B cell (primary cell): ENCODE data around the gene SH3RF1. TPM values are rescaled to one million over a fixed set of nuclear protein-coding genes. Genes with fewer than 3 reads are reported as not detected.

Experiments
- ATAC-seq: fragments of 200-7000 bp; cut with Tn5 transposase; one replicate; pipeline ENCODE4 v1.10.0; 2021; ENCODE audit warnings: low read depth, mild to moderate bottlenecking, moderate number of reproducible peaks, moderate library complexity
- CTCF ChIA-PET: fragments of 350-600 bp; sonication (Branson Sonifier 250); formaldehyde crosslinking; loops from one replicate; lab custom pipeline; 2021; ENCODE audit warnings: antibody characterized with exemption, inconsistent platforms; lab: Charles Lee
- POLR2A ChIA-PET: fragments of 350-600 bp; sonication (Branson Sonifier 250); formaldehyde crosslinking; loops from one replicate; lab custom pipeline; 2021; ENCODE audit warnings: antibody characterized with exemption; lab: Charles Lee
- DNase-seq: peaks from one replicate; pipeline ENCODE4 v3.0.0; 2013
- H2AFZ ChIP-seq: 2 replicates; pipeline ENCODE4 v1.6.1; 2012; ENCODE audit warnings: mild to moderate bottlenecking, low read depth, low read length; ENCODE audit not compliant: insufficient read depth, poor library complexity, severe bottlenecking
- H3K27ac ChIP-seq, 2 donors: 1 replicate in 1 of 2; 2 replicates in 1 of 2; pipeline ENCODE4 v1.5.1; 2012 to 2013; ENCODE audit warnings: low read length in 2 of 2, mild to moderate bottlenecking in 2 of 2, moderate library complexity in 1 of 2
- H3K27me3 ChIP-seq, 4 experiments: fragments of 200-600 bp in 1 of 4; sonication (generic) in 1 of 4; replicated peaks in 1 of 4; 1 replicate in 2 of 4; 2 replicates in 2 of 4; pipeline versions ENCODE4 v1.6.1 to v1.7.0; 2013 to 2016; ENCODE audit warnings: low read length in 3 of 4, mild to moderate bottlenecking in 2 of 4, mixed read lengths in 1 of 4, moderate library complexity in 1 of 4; ENCODE audit not compliant: insufficient read depth in 4 of 4, control insufficient read depth in 3 of 4; ENCODE audit errors: control extremely low read depth in 1 of 4
- H3K36me3 ChIP-seq, 2 experiments: replicated peaks in 1 of 2; 1 replicate in 1 of 2; 2 replicates in 1 of 2; pipeline versions ENCODE4 v1.6.1 to v1.7.1; 2013; ENCODE audit warnings: low read length in 1 of 2; ENCODE audit not compliant: insufficient read depth in 2 of 2, control insufficient read depth in 1 of 2; ENCODE audit errors: control extremely low read depth in 1 of 2, extremely low read depth in 1 of 2
- H3K4me1 ChIP-seq, 2 donors: fragments of 200-600 bp in 1 of 2; sonication (generic) in 1 of 2; 1 replicate in 1 of 2; 2 replicates in 1 of 2; pipeline versions ENCODE4 v1.5.1 to v1.6.1; 2013 to 2017; ENCODE audit warnings: low read length in 2 of 2; ENCODE audit not compliant: control insufficient read depth in 2 of 2, insufficient read depth in 2 of 2
- H3K4me2 ChIP-seq: replicated peaks from 2 replicates; pipeline ENCODE3; 2012; ENCODE audit warnings: mild to moderate bottlenecking, low read depth, low read length; ENCODE audit not compliant: poor library complexity, severe bottlenecking
- H3K4me3 ChIP-seq, 5 experiments: fragments of 200-600 bp in 1 of 5; sonication (generic) in 1 of 5; 1 replicate in 3 of 5; 2 replicates in 2 of 5; pipeline versions ENCODE4 v1.5.1 to v1.7.0; 2011 to 2016; ENCODE audit warnings: low read length in 4 of 5, mild to moderate bottlenecking in 4 of 5, low read depth in 2 of 5, control low read depth in 1 of 5, moderate library complexity in 1 of 5; ENCODE audit not compliant: insufficient read depth in 1 of 5; ENCODE audit errors: control extremely low read depth in 1 of 5, extremely low read depth in 1 of 5
- H3K79me2 ChIP-seq: fragments of 200-600 bp; sonication (generic); one replicate; pipeline ENCODE4 v1.6.0; 2016; ENCODE audit warnings: low read length; ENCODE audit not compliant: control insufficient read depth, insufficient read depth
- H3K9ac ChIP-seq: fragments of 200-600 bp; sonication (generic); 2 replicates; pipeline ENCODE4 v1.6.1; 2017; ENCODE audit warnings: mild to moderate bottlenecking, low read length, moderate library complexity
- H3K9me3 ChIP-seq, 3 donors: one replicate each; pipeline versions ENCODE4 v1.6.1 to v1.7.1; 2013; ENCODE audit warnings: low read length in 2 of 3; ENCODE audit not compliant: control insufficient read depth in 2 of 3, insufficient read depth in 1 of 3; ENCODE audit errors: control extremely low read depth in 1 of 3
- H4K20me1 ChIP-seq: 2 replicates; pipeline ENCODE4 v1.6.0; 2012; ENCODE audit warnings: mild to moderate bottlenecking, low read length; ENCODE audit not compliant: insufficient read depth, control insufficient read depth, poor library complexity, severe bottlenecking
- H3K27ac Mint-ChIP-seq: one replicate; pipeline ENCODE4 v1.8.0; 2021; ENCODE audit warnings: mixed read lengths
- H3K27me3 Mint-ChIP-seq: one replicate; pipeline ENCODE4 v1.8.0; 2021; ENCODE audit warnings: mixed read lengths
- H3K4me1 Mint-ChIP-seq: one replicate; pipeline ENCODE4 v1.8.0; 2021; ENCODE audit warnings: mixed read lengths
- H3K4me3 Mint-ChIP-seq: one replicate; pipeline ENCODE4 v1.8.0; 2021; ENCODE audit warnings: mixed read lengths
- H3K9me3 Mint-ChIP-seq: one replicate; pipeline ENCODE4 v1.8.0; 2022; ENCODE audit warnings: mixed read lengths; ENCODE audit not compliant: insufficient read depth
- EZH2 ChIP-seq: IDR thresholded peaks from 2 replicates; pipeline ENCODE4 v1.6.1; 2012; ENCODE audit warnings: borderline replicate concordance, low read depth, mild to moderate bottlenecking, moderate library complexity, low read length; ENCODE audit not compliant: insufficient read depth, poor library complexity, severe bottlenecking
- whole genome bisulfite sequencing: methylation state at CpG from one replicate; pipeline ENCODE4 v1.1.5; 2013; ENCODE audit warnings: missing lambda C conversion rate; ENCODE audit not compliant: insufficient coverage; 5-methylcytosine and 5-hydroxymethylcytosine counted together
- intact Hi-C: fragments of 100-400 bp; cut with micrococcal nuclease; formaldehyde crosslinking; loops from one replicate; pipeline ENCODE4 v1.10.0; 2022
- polyA plus RNA-seq: library from polyadenylated mRNA; depleted of rRNA; stranded (reverse); fragments of >200 nt; gene quantifications from 2 replicates; pipeline ENCODE4 v1.2.3, GENCODE V29; 2012
- total RNA-seq, 2 donors: library from RNA; stranded (reverse); fragments of 120-200 nt in 1 of 2; gene quantifications; 1 replicate in 1 of 2; 2 replicates in 1 of 2; pipeline versions ENCODE4 v1.2.3 to v1.2.4, GENCODE V29; 2013 to 2022
- TF ChIP-seq, protein P1 (sequence below): fragments of 200-600 bp; IDR thresholded peaks from one replicate; pipeline ENCODE4 v1.8.0; 2022; ENCODE audit warnings: antibody characterized with exemption, mild to moderate bottlenecking

SH3RF1 gene
- total and polyA plus RNA-seq, 2 donors (not counting 1 experiment from before 2014, with no cell fraction given) = 2.0 to 5.4 TPM

GRCh38 chr4:169152899-169153298 lies 117.9 kb downstream of the SH3RF1 start:
- intact Hi-C loops = no loop called here
- H3K27me3 ChIP-seq = no peaks in the 10 kb centered on the region
- no peak overlapping the region for H3K27ac ChIP-seq
- H3K9ac ChIP-seq = no peak overlapping the region
- ChIA-PET POLR2A (no interaction called here), CTCF (interaction anchor here (1.0 kb wide), 1 partner anchor 13 kb away, joined by 3 read pairs; no protein-coding TSS in a partner anchor)
- DNase-seq = no peak
- H3K4me3 Mint-ChIP-seq = no peak overlapping the region
- H3K4me1 ChIP-seq = no peaks in the 10 kb centered on the region
- ATAC-seq = no peak
- TF ChIP-seq, protein P1, sequence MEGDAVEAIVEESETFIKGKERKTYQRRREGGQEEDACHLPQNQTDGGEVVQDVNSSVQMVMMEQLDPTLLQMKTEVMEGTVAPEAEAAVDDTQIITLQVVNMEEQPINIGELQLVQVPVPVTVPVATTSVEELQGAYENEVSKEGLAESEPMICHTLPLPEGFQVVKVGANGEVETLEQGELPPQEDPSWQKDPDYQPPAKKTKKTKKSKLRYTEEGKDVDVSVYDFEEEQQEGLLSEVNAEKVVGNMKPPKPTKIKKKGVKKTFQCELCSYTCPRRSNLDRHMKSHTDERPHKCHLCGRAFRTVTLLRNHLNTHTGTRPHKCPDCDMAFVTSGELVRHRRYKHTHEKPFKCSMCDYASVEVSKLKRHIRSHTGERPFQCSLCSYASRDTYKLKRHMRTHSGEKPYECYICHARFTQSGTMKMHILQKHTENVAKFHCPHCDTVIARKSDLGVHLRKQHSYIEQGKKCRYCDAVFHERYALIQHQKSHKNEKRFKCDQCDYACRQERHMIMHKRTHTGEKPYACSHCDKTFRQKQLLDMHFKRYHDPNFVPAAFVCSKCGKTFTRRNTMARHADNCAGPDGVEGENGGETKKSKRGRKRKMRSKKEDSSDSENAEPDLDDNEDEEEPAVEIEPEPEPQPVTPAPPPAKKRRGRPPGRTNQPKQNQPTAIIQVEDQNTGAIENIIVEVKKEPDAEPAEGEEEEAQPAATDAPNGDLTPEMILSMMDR = no peak
- TF ChIP-seq EZH2 = no peak
- no peaks in the 10 kb centered on the region for H3K9me3 Mint-ChIP-seq
- H3K4me3 ChIP-seq = no peak overlapping the region
- no peaks in the 10 kb centered on the region for H3K27me3 Mint-ChIP-seq
- no peaks in the 10 kb centered on the region for H3K9me3 ChIP-seq
- no peak overlapping the region for H2AFZ ChIP-seq
- no peaks in the 10 kb centered on the region for H4K20me1 ChIP-seq
- H3K4me2 ChIP-seq = no peak overlapping the region
- no peak overlapping the region for H3K27ac Mint-ChIP-seq
- H3K36me3 ChIP-seq = no peaks in the 10 kb centered on the region
- no CpG with 5 or more reads among the region's 4 CpGs for WGBS
- H3K4me1 Mint-ChIP-seq = peaks cover 6% of the 10 kb centered on the region
- no peaks in the 10 kb centered on the region for H3K79me2 ChIP-seq

GRCh38 chr4:169152098-169152497 lies 118.7 kb downstream of the SH3RF1 start:
- Histone ChIP-seq H3K79me2 (no peaks in the 10 kb centered on the region), H3K4me2 (no peak overlapping the region), H4K20me1 (no peaks in the 10 kb centered on the region), H3K4me3 (no peak overlapping the region), H2AFZ (no peak overlapping the region), H3K9me3 (no peaks in the 10 kb centered on the region), H3K27me3 (no peaks in the 10 kb centered on the region), H3K4me1 (no peaks in the 10 kb centered on the region), H3K27ac (no peak overlapping the region), H3K36me3 (no peaks in the 10 kb centered on the region), H3K9ac (no peak overlapping the region)
- intact Hi-C loops = no loop called here
- Mint-ChIP-seq H3K4me3 (no peak overlapping the region), H3K9me3 (no peaks in the 10 kb centered on the region), H3K27ac (no peak overlapping the region), H3K4me1 (peaks cover 6% of the 10 kb centered on the region), H3K27me3 (no peaks in the 10 kb centered on the region)
- ChIA-PET CTCF (interaction anchor here (1.0 kb wide), 1 partner anchor 12 kb away, joined by 3 read pairs; no protein-coding TSS in a partner anchor), POLR2A (no interaction called here)
- WGBS = 97% methylated on average over 3 of the region's 3 CpGs
- ATAC-seq (no peak), DNase-seq (no peak)
- no peak for TF ChIP-seq EZH2
- TF ChIP-seq, protein P1 = no peak
